Cardiac fibroblast (primary cell): ENCODE measurements around the gene TIAM1.
A peak's percentile ranks its signal among the peaks of the same experiment; 100 is the strongest.

Source experiments
- DNase-seq, 2 donors: peaks; one replicate each; pipeline versions ENCODE4 v3.0.0 to v3.0.0-alpha.2; 2010; ENCODE audit warnings: low read depth in 2 of 2
- H3K4me3 ChIP-seq, 2 donors: replicated peaks in 1 of 2; 1 replicate in 1 of 2; 2 replicates in 1 of 2; pipeline ENCODE4 v1.5.1; 2011; ENCODE audit warnings: low read depth in 2 of 2, low read length in 2 of 2, mild to moderate bottlenecking in 2 of 2, moderate library complexity in 1 of 2
- CTCF ChIP-seq: IDR thresholded peaks from one replicate; pipeline ENCODE4 v1.5.1; 2011; ENCODE audit warnings: low read depth, mild to moderate bottlenecking, low read length, inconsistent platforms

TIAM1 gene

GRCh38 chr21:31286621-31287020 lies 57.4 kb downstream of the TIAM1 start:
- no peak for TF ChIP-seq CTCF
- H3K4me3 ChIP-seq: no peak overlapping the region
- DNase-seq: no peak

DNA sequence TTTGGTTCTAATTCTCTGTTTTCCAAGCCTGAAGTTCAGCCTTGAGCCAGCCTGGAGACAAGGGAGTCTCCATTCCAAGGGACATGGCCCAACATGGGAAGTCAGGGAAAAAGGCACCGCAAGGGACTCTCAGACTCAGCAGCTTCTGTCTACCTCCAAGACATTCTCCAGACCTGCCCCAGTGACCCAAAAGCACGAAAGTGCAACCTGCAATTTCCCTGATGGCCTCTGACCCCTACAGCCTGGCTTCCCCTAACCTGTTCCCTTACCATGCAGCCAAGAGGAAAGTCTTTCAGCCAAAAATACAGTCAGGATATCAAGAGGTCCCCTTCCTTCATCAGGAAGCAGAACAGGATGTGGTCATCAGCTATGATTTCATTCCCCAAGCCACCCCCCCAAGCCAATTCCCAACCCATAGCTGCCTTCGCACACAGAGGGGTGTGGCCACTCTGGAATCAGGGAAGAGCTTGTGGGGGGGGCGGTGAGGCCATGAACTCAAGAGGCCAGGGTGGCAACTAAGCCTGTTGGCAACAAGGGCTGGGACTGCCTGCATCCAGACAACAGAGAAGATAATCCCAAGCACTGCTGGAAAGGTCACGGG lies 59.2 kb downstream of the TIAM1 start:
- no peak overlapping the region for H3K4me3 ChIP-seq
- no peak for TF ChIP-seq CTCF
- DNase-seq: peak; percentile 50 to 68

- no peak for TF ChIP-seq CTCF
- peak in 1 of 2 donors; percentile 7 for DNase-seq
- no peak overlapping the region for H3K4me3 ChIP-seq
Measured at GRCh38 chr21:31283025-31283424, 61.0 kb downstream of the TIAM1 start.

- no peak for TF ChIP-seq CTCF
- H3K4me3 ChIP-seq: no peak overlapping the region
- peak; percentile 96 for DNase-seq
Measured at GRCh38 chr21:31282095-31282709, 61.9 kb downstream of the TIAM1 start.

DNA sequence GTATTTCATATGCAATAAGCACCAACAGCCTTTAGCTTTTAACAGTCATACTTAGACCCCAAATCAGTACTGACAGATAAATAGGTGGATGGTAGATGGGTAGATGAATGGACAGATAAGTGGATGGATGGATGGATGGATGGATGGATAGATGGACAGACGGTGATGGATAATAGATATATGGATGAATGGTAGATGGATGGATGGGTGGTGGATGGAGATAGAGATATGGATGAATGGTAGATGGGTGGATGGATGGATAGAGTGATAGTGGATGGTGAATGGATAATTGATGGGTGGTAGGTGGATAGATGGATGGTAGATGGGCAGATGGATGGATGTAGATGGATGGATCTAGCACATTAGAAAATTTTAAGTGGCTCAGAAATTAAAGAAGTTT lies 62.5 kb downstream of the TIAM1 start:
- TF ChIP-seq CTCF: no peak
- no peak for DNase-seq
- H3K4me3 ChIP-seq: no peak overlapping the region

DNA sequence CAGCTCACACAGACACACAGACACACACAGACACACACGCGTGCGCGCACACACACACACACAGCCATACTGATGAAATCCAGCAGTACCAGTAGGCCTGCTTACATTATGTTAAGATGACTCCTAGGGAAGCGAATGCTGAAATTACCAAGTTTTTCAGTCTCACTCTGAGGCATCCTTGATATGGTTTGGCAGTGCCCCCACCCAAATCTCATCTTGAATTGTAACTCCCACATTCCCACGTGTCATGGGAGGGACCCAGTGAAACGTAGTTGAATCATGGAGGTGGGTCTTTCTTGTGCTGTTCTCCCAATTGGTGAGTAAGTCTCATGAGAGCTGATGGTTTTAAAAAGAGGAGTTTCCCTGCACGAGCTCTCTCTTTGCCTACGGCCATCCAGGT lies 64.1 kb downstream of the TIAM1 start:
- H3K4me3 ChIP-seq: no peak overlapping the region
- peak in 1 of 2 donors; percentile 20 for DNase-seq
- no peak for TF ChIP-seq CTCF

- no peak overlapping the region for H3K4me3 ChIP-seq
- no peak for DNase-seq
- TF ChIP-seq CTCF: no peak
Measured at GRCh38 chr21:31279214-31279613, 64.8 kb downstream of the TIAM1 start.
